ENCODE data around the gene PARP15.

The PARP15 gene

GRCh38 chr3:122577409-122578031 is at the start of gene PARP15:
TSS of gene PARP15 (plus strand) at chr3:122577650. CDS start at chr3:122577668, 18 bp downstream.
- TF ChIP-seq CTCF (conservative IDR thresholded peaks at IDR 0.05; ENCODE audit: low read depth, low read length): peak; percentile 14
- no peak for DNase-seq (ENCODE audit: low read depth)
- H3K4me3 ChIP-seq (ENCODE audit: low read depth, low read length): peak within 1 kb of the TSS; percentile 64

GRCh38 chr3:122530164-122530563 is 47.3 kb upstream of the PARP15 start:
- H3K4me3 ChIP-seq (ENCODE audit: low read depth, low read length): no peak overlapping the region
- TF ChIP-seq CTCF (conservative IDR thresholded peaks at IDR 0.05; ENCODE audit: low read depth, low read length): no peak
- DNase-seq (ENCODE audit: low read depth): no peak

GRCh38 chr3:122533480-122533879 is 44.0 kb upstream of the PARP15 start:
- no peak for DNase-seq (ENCODE audit: low read depth)
- TF ChIP-seq CTCF (conservative IDR thresholded peaks at IDR 0.05; ENCODE audit: low read depth, low read length): no peak

GRCh38 chr3:122533931-122534334 is 43.5 kb upstream of the PARP15 start:
- peak; percentile 85 for DNase-seq (ENCODE audit: low read depth)
- no peak overlapping the region for H3K4me3 ChIP-seq (ENCODE audit: low read depth, low read length)
- TF ChIP-seq CTCF (conservative IDR thresholded peaks at IDR 0.05; ENCODE audit: low read depth, low read length): no peak

More at GRCh38 chr3:122533480-122533879, 44.0 kb upstream of the PARP15 start:
- H3K4me3 ChIP-seq (ENCODE audit: low read depth, low read length): no peak overlapping the region

- DNase-seq (ENCODE audit: low read depth): no peak
- no peak overlapping the region for H3K4me3 ChIP-seq (ENCODE audit: low read depth, low read length)
- no peak for TF ChIP-seq CTCF (conservative IDR thresholded peaks at IDR 0.05; ENCODE audit: low read depth, low read length)
Observed at GRCh38 chr3:122535964-122536631, 41.4 kb upstream of the PARP15 start.

GRCh38 chr3:122536632-122537001 is 40.8 kb upstream of the PARP15 start:
- TF ChIP-seq CTCF (conservative IDR thresholded peaks at IDR 0.05; ENCODE audit: low read depth, low read length): no peak
- DNase-seq (ENCODE audit: low read depth): no peak
- H3K4me3 ChIP-seq (ENCODE audit: low read depth, low read length): no peak overlapping the region
